K562 (cell line): ENCODE measurements around the gene RBSN. TPM values are rescaled to one million over a fixed set of nuclear protein-coding genes. Genes with fewer than 3 reads are reported as not detected.

Experiments used
- ATAC-seq: fragments of 200-7000 bp; cut with Tn5 transposase; 3 replicates; pipeline ENCODE4 v1.9.1; 2020; ENCODE audit warnings: moderate library complexity
- BruUV-seq: library from RNA; stranded (reverse); fragments of 400-500 nt; replicated peaks from 2 replicates; lab custom pipeline; 2021; lab: Mats Ljungman, UMichigan
- CTCF ChIA-PET: fragments of 300-600 bp; formaldehyde crosslinking; extraction: SDS; loops from one replicate; lab custom pipeline; 2021; ENCODE audit warnings: low intra/inter-chr PET ratio; lab: Yijun Ruan, JAX
- POLR2A ChIA-PET: fragments of 300-600, 350-650 bp; sonication (Branson Sonifier 250); formaldehyde crosslinking; extraction: SDS; loops from one replicate; lab custom pipeline; 2021; ENCODE audit warnings: antibody characterized with exemption, inconsistent platforms; lab: Yijun Ruan, JAX
- DNase-seq, 4 experiments: peaks; one replicate each; pipeline versions ENCODE4 v3.0.0 to v3.0.0-alpha.2; 2011 to 2018; ENCODE audit warnings: low spot score in 3 of 4, mixed read lengths in 3 of 4; ENCODE audit errors: extremely low read depth in 1 of 4
- FAIRE-seq: peaks from 2 replicates; lab custom pipeline; 2011; peaks lifted over from hg19 to GRCh38; lab: Jason Lieb, UNC
- H2AFZ ChIP-seq: 2 replicates; pipeline ENCODE4 v1.6.0; 2011; ENCODE audit warnings: low read depth, low read length, control low read depth, inconsistent platforms
- H3K27ac ChIP-seq: fragments of 200-600 bp; 3 replicates; pipeline ENCODE4 v1.8.0; 2011; ENCODE audit warnings: low read depth, mild to moderate bottlenecking, control low read depth, inconsistent platforms, low read length, moderate library complexity, mixed read lengths; ENCODE audit errors: extremely low read depth
- H3K27me3 ChIP-seq, 2 experiments: fragments of 300-600 bp in 1 of 2; 2 replicates in 1 of 2; 3 replicates in 1 of 2; pipeline versions ENCODE4 v1.6.0 to v1.8.0; 2011; ENCODE audit warnings: inconsistent platforms in 2 of 2, low read length in 2 of 2, mild to moderate bottlenecking in 1 of 2, mixed read lengths in 1 of 2, moderate library complexity in 1 of 2; ENCODE audit not compliant: control insufficient read depth in 2 of 2, insufficient read depth in 2 of 2
- H3K36me3 ChIP-seq: fragments of 300-600 bp; 3 replicates; pipeline ENCODE4 v1.8.0; 2011; ENCODE audit warnings: mild to moderate bottlenecking, low read length, inconsistent platforms; ENCODE audit not compliant: control insufficient read depth, insufficient read depth
- H3K4me1 ChIP-seq, 2 experiments: fragments of 200-600 bp in 1 of 2; replicated peaks in 1 of 2; 2 replicates in 1 of 2; 3 replicates in 1 of 2; pipeline versions ENCODE4 v1.5.1 to v1.8.0; 2011; ENCODE audit warnings: inconsistent platforms in 2 of 2, low read length in 2 of 2, mild to moderate bottlenecking in 1 of 2, mixed read lengths in 1 of 2, moderate library complexity in 1 of 2; ENCODE audit not compliant: control insufficient read depth in 2 of 2, insufficient read depth in 2 of 2
- H3K4me2 ChIP-seq: 2 replicates; pipeline ENCODE4 v1.6.1; 2011; ENCODE audit warnings: low read length, control low read depth, inconsistent platforms, mixed read lengths; ENCODE audit not compliant: insufficient read depth
- H3K4me3 ChIP-seq: fragments of 200-600 bp; sonication (generic), shearing (Covaris generic); 2 replicates; pipeline ENCODE4 v1.5.1; 2016; ENCODE audit warnings: control low read depth, inconsistent platforms
- H3K79me2 ChIP-seq: fragments of 200-600 bp; 3 replicates; pipeline ENCODE4 v1.8.0; 2011; ENCODE audit warnings: low read length, inconsistent platforms; ENCODE audit not compliant: control insufficient read depth, insufficient read depth
- H3K9ac ChIP-seq, 2 experiments: 2 replicates each; pipeline versions ENCODE4 v1.6.0 to v1.6.1; 2011; ENCODE audit warnings: low read depth in 2 of 2, low read length in 2 of 2, control low read depth in 1 of 2, inconsistent platforms in 1 of 2, mild to moderate bottlenecking in 1 of 2, mixed read lengths in 1 of 2; ENCODE audit not compliant: insufficient read depth in 1 of 2
- H3K9me1 ChIP-seq: one replicate; pipeline ENCODE4 v1.6.0; 2011; ENCODE audit warnings: inconsistent platforms, mild to moderate bottlenecking, low read length, moderate library complexity; ENCODE audit not compliant: control insufficient read depth, insufficient read depth
- H3K9me3 ChIP-seq: replicated peaks from 2 replicates; pipeline ENCODE4 v1.5.1; 2011; ENCODE audit warnings: low read depth, low read length, inconsistent platforms; ENCODE audit not compliant: control insufficient read depth, insufficient read depth
- H4K20me1 ChIP-seq: replicated peaks from 2 replicates; pipeline ENCODE4 v1.6.1; 2011; ENCODE audit warnings: low read length, inconsistent platforms, mixed read lengths; ENCODE audit not compliant: control insufficient read depth, insufficient read depth
- HEY1 ChIP-seq: fragments of 250-450 bp; sonication (Bioruptor Pico); IDR thresholded peaks from 2 replicates; pipeline ENCODE4 v1.5.0; 2020; ENCODE audit warnings: mild to moderate bottlenecking, moderate library complexity, borderline replicate concordance
- POLR2G ChIP-seq: fragments of 200-400 bp; formaldehyde crosslinking; IDR thresholded peaks from 2 replicates; pipeline ENCODE4 v1.6.1; 2017; ENCODE audit warnings: low read depth, mild to moderate bottlenecking, antibody characterized with exemption, low read length, moderate library complexity
- RAD51 ChIP-seq: fragments of 450-650 bp; IDR thresholded peaks from 2 replicates; pipeline ENCODE4 v1.7.1; 2016; ENCODE audit warnings: low read depth, mild to moderate bottlenecking, borderline replicate concordance
- RBM22 ChIP-seq: fragments of 200-400 bp; formaldehyde crosslinking; IDR thresholded peaks from 2 replicates; pipeline ENCODE4 v1.6.1; 2018; ENCODE audit warnings: low read length, low read depth; ENCODE audit not compliant: poor library complexity, severe bottlenecking
- RBM25 ChIP-seq: fragments of 200-400 bp; formaldehyde crosslinking; IDR thresholded peaks from 2 replicates; pipeline ENCODE4 v1.6.1; 2018; ENCODE audit warnings: low read length, low read depth, moderate library complexity; ENCODE audit not compliant: severe bottlenecking
- USF2 ChIP-seq: sonication (generic); formaldehyde crosslinking; IDR thresholded peaks from 2 replicates; pipeline ENCODE4 v1.5.0; 2020; ENCODE audit warnings: missing genetic modification reagents
- ZNF644 ChIP-seq: fragments of 200-800 bp; sonication (Bioruptor generic); IDR thresholded peaks from 2 replicates; pipeline ENCODE4 v1.6.1; 2016; ENCODE audit warnings: low read depth, missing genetic modification characterization, missing compliant biosample characterization
- WGBS: fragments of 100-300 bp; shearing (Covaris generic); methylation state at CpG from one replicate; pipeline ENCODE4 v1.1.6; 2016; ENCODE audit warnings: low coverage, mixed read lengths; ENCODE audit not compliant: insufficient coverage; ENCODE audit errors: missing lambda C conversion rate; 5-methylcytosine and 5-hydroxymethylcytosine counted together
- in situ Hi-C: fragments of 300-500 bp; cut with MboI; formaldehyde crosslinking; loops from 4 replicates; pipeline ENCODE4 v1.15.0; 2018; ENCODE audit warnings: inconsistent platforms, mixed read lengths
- intact Hi-C: fragments of 100-400 bp; cut with micrococcal nuclease; formaldehyde crosslinking; loops from 2 replicates; pipeline ENCODE4 v1.14.2; 2022
- polyA plus RNA-seq, 8 experiments: library from polyadenylated mRNA; depleted of rRNA in 4 of 8; stranded (reverse) in 5 of 8; unstranded in 3 of 8; fragments of >200 nt; fragmentation: Nextera tagmentation in 2 of 8; fragmentation: Illumina TruSeq in 1 of 8; extraction: Ambion mirVana in 2 of 8; extraction: Trizol in 1 of 8; gene quantifications; 2 replicates each; pipeline versions ENCODE4 v1.2.1 to v1.2.3, GENCODE V29; 2011 to 2014; ENCODE audit warnings: inconsistent platforms in 1 of 8, missing spikeins in 1 of 8
- total RNA-seq, 7 experiments: library from RNA; depleted of rRNA in 6 of 7; stranded (reverse); fragments of >200 nt in 6 of 7; fragmentation: Illumina TruSeq in 2 of 7; extraction: Trizol in 2 of 7; gene quantifications; 2 replicates each; pipeline versions ENCODE4 v1.2.1 to v1.2.3, GENCODE V29; 2011 to 2021; ENCODE audit warnings: low replicate concordance in 1 of 7
- TF ChIP-seq, protein P1 (sequence below): sonication (generic); formaldehyde crosslinking; IDR thresholded peaks from 2 replicates; pipeline ENCODE4 v1.9.0; 2022; ENCODE audit warnings: mild to moderate bottlenecking, missing genetic modification reagents

The RBSN gene
- total and polyA plus RNA-seq, 9 of the 15 experiments (the other 6 are each of a cell fraction or from before 2014, with no cell fraction given) = 2.9 to 19.6 (median 15.0) TPM

DNA sequence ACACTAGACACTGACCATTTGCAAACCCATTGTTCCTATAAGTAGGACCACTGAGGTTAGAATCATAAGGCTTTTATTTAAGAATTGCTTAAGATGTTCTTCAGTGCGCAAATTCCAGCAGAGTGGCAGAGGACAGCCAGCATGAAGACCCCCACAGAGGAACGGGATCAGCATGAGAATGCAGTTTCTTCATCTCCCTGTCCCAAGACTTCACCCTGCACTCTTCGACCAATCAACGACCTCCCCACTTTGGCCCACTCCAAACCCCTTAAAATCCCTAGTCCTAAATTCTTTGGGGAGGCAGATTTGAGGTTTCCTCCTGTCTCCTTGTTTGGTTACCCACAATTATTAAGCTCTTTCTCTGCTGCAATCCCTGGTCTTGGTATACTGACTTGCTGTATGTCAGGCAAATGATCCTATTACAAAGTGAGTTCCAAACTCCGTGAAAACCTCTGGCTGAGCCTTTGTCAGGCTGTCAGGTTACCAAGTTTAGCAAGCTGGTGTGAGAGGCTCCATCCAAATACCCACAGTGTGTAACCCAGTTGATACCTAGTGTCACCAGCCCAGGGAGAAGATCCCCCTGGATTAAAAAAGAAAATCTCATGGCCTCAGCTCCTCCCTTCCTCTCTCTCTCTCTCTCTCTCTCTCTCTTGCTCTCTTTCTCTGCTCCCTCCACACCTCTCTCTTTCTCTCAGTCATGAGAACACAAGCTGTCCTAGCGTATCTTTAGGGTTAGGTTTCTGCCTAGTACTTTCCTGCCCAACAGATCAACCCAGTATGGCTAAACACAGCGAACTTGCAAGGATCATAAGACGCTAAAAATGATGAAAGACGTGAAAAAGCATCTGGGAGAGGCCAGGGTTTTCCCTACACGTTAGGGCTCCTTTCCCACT, 15.8 kb upstream of the RBSN start (continued):
- TF ChIP-seq ZNF644 (tag) (no peak), RBM22 (no peak), POLR2G (no peak)

DNA sequence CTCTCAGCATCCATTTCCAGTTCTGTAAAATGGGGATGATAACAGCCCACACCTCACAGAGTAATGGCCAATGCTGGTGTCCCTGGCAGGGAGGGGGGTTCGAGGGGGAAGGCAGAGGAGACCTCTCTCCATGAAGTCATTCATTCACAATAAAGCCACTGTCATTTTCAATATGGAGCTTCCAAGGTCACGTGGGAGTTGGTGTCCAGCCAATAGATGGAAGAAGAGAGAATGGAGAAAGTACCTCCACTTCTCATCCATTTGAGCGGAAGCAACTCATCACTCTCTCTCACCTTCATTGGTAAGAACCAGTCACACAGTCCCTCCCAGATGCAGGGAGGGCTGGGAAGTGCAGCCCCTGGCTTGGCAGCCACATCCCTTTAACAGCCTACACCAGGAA, 14.9 kb upstream of the RBSN start:
- no peaks in the 10 kb centered on the region for H4K20me1 ChIP-seq
- H3K9ac ChIP-seq = no peak overlapping the region
- no peaks in the 10 kb centered on the region for H3K36me3 ChIP-seq
- CTCF ChIA-PET = no interaction called here
- no peaks in the 10 kb centered on the region for H3K9me1 ChIP-seq
- intact Hi-C loops = no loop called here
- in situ Hi-C loops = loop anchor here (5.0 to 10.0 kb wide), 2 partner anchors 88 to 271 kb away; no protein-coding TSS in a partner anchor
- no peak overlapping the region for H3K4me3 ChIP-seq
- 22% methylated on average over 3 of the region's 3 CpGs for WGBS
- TF ChIP-seq RBM25 = peak; percentile 7
- peak; percentile 60 for TF ChIP-seq USF2
- peak; percentile 61 for TF ChIP-seq RAD51
- TF ChIP-seq, protein P1, sequence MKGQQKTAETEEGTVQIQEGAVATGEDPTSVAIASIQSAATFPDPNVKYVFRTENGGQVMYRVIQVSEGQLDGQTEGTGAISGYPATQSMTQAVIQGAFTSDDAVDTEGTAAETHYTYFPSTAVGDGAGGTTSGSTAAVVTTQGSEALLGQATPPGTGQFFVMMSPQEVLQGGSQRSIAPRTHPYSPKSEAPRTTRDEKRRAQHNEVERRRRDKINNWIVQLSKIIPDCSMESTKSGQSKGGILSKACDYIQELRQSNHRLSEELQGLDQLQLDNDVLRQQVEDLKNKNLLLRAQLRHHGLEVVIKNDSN (CRISPR knock-in tag) = peak; percentile 69
- TF ChIP-seq HEY1 (CRISPR knock-in tag) = no peak
- FAIRE-seq (no peak), ATAC-seq (no peak), DNase-seq (no peak)
- BruUV-seq = no TSS peak
- no peak overlapping the region for H2AFZ ChIP-seq
- H3K9me3 ChIP-seq = no peaks in the 10 kb centered on the region
- no peak overlapping the region for H3K27ac ChIP-seq
- no peak overlapping the region for H3K4me2 ChIP-seq
- no peaks in the 10 kb centered on the region for H3K79me2 ChIP-seq
- peaks cover 2 to 5% of the 10 kb centered on the region in 2 experiments; a peak in 3 of 5 replicates for H3K4me1 ChIP-seq
- H3K27me3 ChIP-seq = peaks cover 0 to 4% of the 10 kb centered on the region in 2 experiments; a peak in 2 of 5 replicates
- POLR2A ChIA-PET = interaction anchor here (0.6 to 0.7 kb wide), 2 partner anchors 14 to 35 kb away, joined by 4 read pairs; no protein-coding TSS in a partner anchor
